GM23338 (cell line): ENCODE results near the gene HTR1A. TPM values are rescaled to one million over a fixed set of nuclear protein-coding genes. Genes with fewer than 3 reads are reported as not detected.

ENCODE experiments used
- ATAC-seq: fragments of 200-7000 bp; cut with Tn5 transposase; 3 replicates; pipeline ENCODE4 v1.9.1; 2020
- DNase-seq: peaks from one replicate; pipeline ENCODE4 v3.0.0-alpha.2; 2015; ENCODE audit warnings: low spot score
- H2AFZ ChIP-seq: fragments of 200-600 bp; sonication (generic); 2 replicates; pipeline ENCODE4 v1.8.0; 2016; ENCODE audit warnings: antibody characterized with exemption, mild to moderate bottlenecking, moderate library complexity
- H3F3A ChIP-seq: fragments of 200-600 bp; sonication (generic); replicated peaks from 2 replicates; pipeline ENCODE4 v1.8.0; 2017; ENCODE audit warnings: antibody characterized with exemption, mixed run types, low read depth
- H3K27ac ChIP-seq: fragments of 200-600 bp; sonication (generic); 2 replicates; pipeline ENCODE4 v1.6.1; 2016; ENCODE audit warnings: low read depth
- H3K27me3 ChIP-seq: fragments of 200-600 bp; sonication (generic); 2 replicates; pipeline ENCODE4 v1.8.0; 2016; ENCODE audit warnings: mild to moderate bottlenecking, mixed run types, moderate library complexity; ENCODE audit not compliant: insufficient read depth
- H3K36me3 ChIP-seq: fragments of 200-600 bp; sonication (generic); 2 replicates; pipeline ENCODE4 v1.8.0; 2016; ENCODE audit warnings: mild to moderate bottlenecking; ENCODE audit not compliant: insufficient read depth
- H3K4me1 ChIP-seq: fragments of 200-600 bp; sonication (generic); 2 replicates; pipeline ENCODE4 v1.8.0; 2016; ENCODE audit warnings: mild to moderate bottlenecking, moderate library complexity; ENCODE audit not compliant: insufficient read depth
- H3K4me2 ChIP-seq: fragments of 200-600 bp; sonication (generic); 2 replicates; pipeline ENCODE4 v1.7.1; 2017; ENCODE audit warnings: mixed run types
- H3K4me3 ChIP-seq: fragments of 200-600 bp; sonication (generic); 2 replicates; pipeline ENCODE4 v1.6.1; 2016; ENCODE audit warnings: mixed run types
- H3K79me2 ChIP-seq: fragments of 200-600 bp; sonication (generic); replicated peaks from 2 replicates; pipeline ENCODE4 v1.8.0; 2017; ENCODE audit warnings: mild to moderate bottlenecking; ENCODE audit not compliant: insufficient read depth
- H3K9me2 ChIP-seq: fragments of 200-600 bp; sonication (generic); 2 replicates; pipeline ENCODE4 v1.8.0; 2017; ENCODE audit not compliant: insufficient read depth
- H4K20me1 ChIP-seq: fragments of 200-600 bp; sonication (generic); replicated peaks from 2 replicates; pipeline ENCODE4 v1.8.0; 2017; ENCODE audit warnings: mild to moderate bottlenecking; ENCODE audit not compliant: insufficient read depth
- H3K27ac Mint-ChIP-seq: 2 replicates; pipeline ENCODE4 v1.8.0; 2020; ENCODE audit warnings: inconsistent platforms, mild to moderate bottlenecking, moderate library complexity, mixed read lengths
- H3K27me3 Mint-ChIP-seq: 3 replicates; pipeline ENCODE4 v1.8.0; 2022; ENCODE audit warnings: low read depth, mild to moderate bottlenecking, moderate library complexity, mixed read lengths, inconsistent platforms; ENCODE audit not compliant: insufficient read depth, poor library complexity
- H3K36me3 Mint-ChIP-seq: 3 replicates; pipeline ENCODE4 v1.8.0; 2021; ENCODE audit warnings: low read depth, mild to moderate bottlenecking, inconsistent platforms, moderate library complexity, mixed read lengths
- H3K4me1 Mint-ChIP-seq: 3 replicates; pipeline ENCODE4 v1.8.0; 2020; ENCODE audit warnings: mild to moderate bottlenecking, inconsistent platforms, mixed read lengths
- H3K4me3 Mint-ChIP-seq: 3 replicates; pipeline ENCODE4 v1.8.0; 2021; ENCODE audit warnings: moderate library complexity, mild to moderate bottlenecking, inconsistent platforms, mixed read lengths
- H3K9me3 Mint-ChIP-seq: 3 replicates; pipeline ENCODE4 v1.8.0; 2020; ENCODE audit warnings: moderate library complexity, mild to moderate bottlenecking, inconsistent platforms, mixed read lengths
- CREB1 ChIP-seq: fragments of 250-450 bp; sonication (Bioruptor Pico); IDR thresholded peaks from 2 replicates; pipeline ENCODE4 v1.5.0; 2020; ENCODE audit warnings: low read depth, mild to moderate bottlenecking, moderate library complexity
- REST ChIP-seq: IDR thresholded peaks from one replicate; pipeline ENCODE4 v1.6.1; 2018; ENCODE audit warnings: antibody characterized with exemption; ENCODE audit not compliant: unreplicated experiment
- STAT1 ChIP-seq: IDR thresholded peaks from one replicate; pipeline ENCODE4 v1.6.1; 2016; ENCODE audit warnings: antibody characterized with exemption; ENCODE audit not compliant: unreplicated experiment
- ZNF462 ChIP-seq: fragments of 250-450 bp; sonication (Bioruptor Pico); IDR thresholded peaks from 2 replicates; pipeline ENCODE4 v1.5.0; 2020; ENCODE audit warnings: mild to moderate bottlenecking, moderate library complexity
- polyA plus RNA-seq: library from polyadenylated mRNA; unstranded; fragments of >200 nt; fragmentation: Nextera tagmentation; extraction: Ambion mirVana; gene quantifications from 2 replicates; pipeline ENCODE4 v1.2.1, GENCODE V29; 2016
- total RNA-seq: library from RNA; depleted of rRNA; stranded (reverse); fragments of >200 nt; shearing (Covaris generic); gene quantifications from 2 replicates; pipeline ENCODE4 v1.2.3, GENCODE V29; 2014
- TF ChIP-seq, protein P1 (sequence below): IDR thresholded peaks from 2 replicates; pipeline ENCODE4 v1.6.1; 2016; ENCODE audit warnings: antibody characterized with exemption

The HTR1A gene
- total and polyA plus RNA-seq, 2 experiments from 2014 or later: 1.1 to 2.3 TPM

- TF ChIP-seq, protein P1, sequence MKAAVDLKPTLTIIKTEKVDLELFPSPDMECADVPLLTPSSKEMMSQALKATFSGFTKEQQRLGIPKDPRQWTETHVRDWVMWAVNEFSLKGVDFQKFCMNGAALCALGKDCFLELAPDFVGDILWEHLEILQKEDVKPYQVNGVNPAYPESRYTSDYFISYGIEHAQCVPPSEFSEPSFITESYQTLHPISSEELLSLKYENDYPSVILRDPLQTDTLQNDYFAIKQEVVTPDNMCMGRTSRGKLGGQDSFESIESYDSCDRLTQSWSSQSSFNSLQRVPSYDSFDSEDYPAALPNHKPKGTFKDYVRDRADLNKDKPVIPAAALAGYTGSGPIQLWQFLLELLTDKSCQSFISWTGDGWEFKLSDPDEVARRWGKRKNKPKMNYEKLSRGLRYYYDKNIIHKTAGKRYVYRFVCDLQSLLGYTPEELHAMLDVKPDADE: no peak
- no peak for TF ChIP-seq ZNF462 (CRISPR knock-in tag)
Observed at GRCh38 chr5:63935103-63935502, 27.1 kb downstream of the HTR1A start (continued).

DNA sequence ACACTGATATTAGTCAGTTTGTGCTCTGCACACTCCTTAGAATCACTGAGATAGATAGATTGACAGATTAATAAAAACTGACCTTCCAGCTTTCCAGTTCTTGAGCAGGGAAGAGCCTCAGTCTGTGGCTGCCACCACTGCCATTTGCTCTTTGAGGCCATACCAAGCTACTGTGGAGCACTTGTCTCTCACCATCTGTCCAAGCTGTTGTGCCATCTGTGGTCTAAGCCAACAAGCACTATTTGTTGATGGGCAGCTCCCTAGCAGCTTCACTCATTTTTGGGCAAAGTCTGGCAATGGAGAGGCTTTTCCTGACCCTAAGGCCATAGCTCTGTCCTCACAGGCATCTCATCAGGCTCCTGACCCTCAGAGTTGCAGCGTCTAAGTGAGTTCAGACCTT, 30.4 kb downstream of the HTR1A start:
- Histone ChIP-seq H3K79me2 (no peaks in the 10 kb centered on the region), H3K4me3 (no peak overlapping the region), H3K36me3 (no peaks in the 10 kb centered on the region), H3K4me1 (peaks cover 11% of the 10 kb centered on the region), H3K27me3 (no peaks in the 10 kb centered on the region), H4K20me1 (no peaks in the 10 kb centered on the region), H3K9me2 (no peaks in the 10 kb centered on the region), H2AFZ (no peak overlapping the region), H3K4me2 (no peak overlapping the region), H3F3A (no peaks in the 10 kb centered on the region), H3K27ac (no peak overlapping the region)
- Mint-ChIP-seq H3K27ac (no peak overlapping the region), H3K4me1 (peaks cover 9% of the 10 kb centered on the region), H3K4me3 (no peak overlapping the region), H3K9me3 (peaks cover 2% of the 10 kb centered on the region; the same call in 1 of the 3 replicates), H3K36me3 (peaks cover 4% of the 10 kb centered on the region; the same call in 1 of the 3 replicates), H3K27me3 (peaks cover 3% of the 10 kb centered on the region)
- ATAC-seq: no peak
- no peak for DNase-seq
- TF ChIP-seq STAT1: no peak
- TF ChIP-seq CREB1 (CRISPR knock-in tag): no peak
- no peak for TF ChIP-seq REST
